ENCODE data around the gene CALM1.

DNA sequence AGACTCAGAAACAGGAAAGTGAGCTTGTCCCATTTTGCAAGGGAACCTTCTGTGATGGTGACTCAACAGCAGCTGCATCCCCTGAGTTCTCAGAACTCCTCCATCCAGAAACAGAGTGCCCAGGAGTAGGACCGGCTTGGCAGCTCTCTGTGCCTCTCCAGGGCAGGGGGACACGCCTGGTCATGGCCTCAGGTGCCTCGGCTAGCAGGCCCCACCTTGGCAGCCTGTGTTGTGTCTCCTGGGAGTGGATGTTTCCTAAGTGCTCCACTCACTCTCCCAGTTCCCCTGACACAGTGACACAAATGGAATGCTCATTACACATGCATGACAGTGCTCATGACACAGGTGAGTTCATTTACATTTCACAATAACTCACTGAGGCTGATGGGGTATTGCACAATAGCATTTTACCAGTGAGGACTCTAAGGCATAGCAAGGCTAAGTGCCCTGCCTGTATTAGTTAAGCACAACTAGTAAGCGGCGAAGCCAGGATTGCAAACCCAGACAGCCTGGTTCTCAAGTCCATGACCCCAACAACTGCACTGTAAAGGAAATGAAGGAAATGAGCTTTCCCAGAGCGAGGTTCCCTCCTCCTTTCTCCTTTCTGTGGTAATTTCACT, 47.4 kb downstream of the CALM1 start:
- TF ChIP-seq ARNTL (CRISPR knock-in tag; IDR thresholded peaks at IDR 0.05; ENCODE audit: borderline replicate concordance, low read depth), result no peak
- TF ChIP-seq ISL1 (CRISPR knock-in tag; IDR thresholded peaks at IDR 0.05), result no peak
- no peak for TF ChIP-seq ZFP30 (CRISPR knock-in tag; IDR thresholded peaks at IDR 0.05)
- no peak for TF ChIP-seq ZC3H10 (CRISPR knock-in tag; IDR thresholded peaks at IDR 0.05)
- no peak for TF ChIP-seq BACH2 (CRISPR knock-in tag; IDR thresholded peaks at IDR 0.05; ENCODE audit: borderline replicate concordance)
- no peak for TF ChIP-seq SNAI2 (CRISPR knock-in tag; IDR thresholded peaks at IDR 0.05)
- TF ChIP-seq, protein P1, sequence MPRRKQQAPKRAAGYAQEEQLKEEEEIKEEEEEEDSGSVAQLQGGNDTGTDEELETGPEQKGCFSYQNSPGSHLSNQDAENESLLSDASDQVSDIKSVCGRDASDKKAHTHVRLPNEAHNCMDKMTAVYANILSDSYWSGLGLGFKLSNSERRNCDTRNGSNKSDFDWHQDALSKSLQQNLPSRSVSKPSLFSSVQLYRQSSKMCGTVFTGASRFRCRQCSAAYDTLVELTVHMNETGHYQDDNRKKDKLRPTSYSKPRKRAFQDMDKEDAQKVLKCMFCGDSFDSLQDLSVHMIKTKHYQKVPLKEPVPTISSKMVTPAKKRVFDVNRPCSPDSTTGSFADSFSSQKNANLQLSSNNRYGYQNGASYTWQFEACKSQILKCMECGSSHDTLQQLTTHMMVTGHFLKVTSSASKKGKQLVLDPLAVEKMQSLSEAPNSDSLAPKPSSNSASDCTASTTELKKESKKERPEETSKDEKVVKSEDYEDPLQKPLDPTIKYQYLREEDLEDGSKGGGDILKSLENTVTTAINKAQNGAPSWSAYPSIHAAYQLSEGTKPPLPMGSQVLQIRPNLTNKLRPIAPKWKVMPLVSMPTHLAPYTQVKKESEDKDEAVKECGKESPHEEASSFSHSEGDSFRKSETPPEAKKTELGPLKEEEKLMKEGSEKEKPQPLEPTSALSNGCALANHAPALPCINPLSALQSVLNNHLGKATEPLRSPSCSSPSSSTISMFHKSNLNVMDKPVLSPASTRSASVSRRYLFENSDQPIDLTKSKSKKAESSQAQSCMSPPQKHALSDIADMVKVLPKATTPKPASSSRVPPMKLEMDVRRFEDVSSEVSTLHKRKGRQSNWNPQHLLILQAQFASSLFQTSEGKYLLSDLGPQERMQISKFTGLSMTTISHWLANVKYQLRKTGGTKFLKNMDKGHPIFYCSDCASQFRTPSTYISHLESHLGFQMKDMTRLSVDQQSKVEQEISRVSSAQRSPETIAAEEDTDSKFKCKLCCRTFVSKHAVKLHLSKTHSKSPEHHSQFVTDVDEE (CRISPR knock-in tag; IDR thresholded peaks at IDR 0.05), result no peak
- no peak for TF ChIP-seq RARB (CRISPR knock-in tag; IDR thresholded peaks at IDR 0.05)
- TF ChIP-seq, protein P2, sequence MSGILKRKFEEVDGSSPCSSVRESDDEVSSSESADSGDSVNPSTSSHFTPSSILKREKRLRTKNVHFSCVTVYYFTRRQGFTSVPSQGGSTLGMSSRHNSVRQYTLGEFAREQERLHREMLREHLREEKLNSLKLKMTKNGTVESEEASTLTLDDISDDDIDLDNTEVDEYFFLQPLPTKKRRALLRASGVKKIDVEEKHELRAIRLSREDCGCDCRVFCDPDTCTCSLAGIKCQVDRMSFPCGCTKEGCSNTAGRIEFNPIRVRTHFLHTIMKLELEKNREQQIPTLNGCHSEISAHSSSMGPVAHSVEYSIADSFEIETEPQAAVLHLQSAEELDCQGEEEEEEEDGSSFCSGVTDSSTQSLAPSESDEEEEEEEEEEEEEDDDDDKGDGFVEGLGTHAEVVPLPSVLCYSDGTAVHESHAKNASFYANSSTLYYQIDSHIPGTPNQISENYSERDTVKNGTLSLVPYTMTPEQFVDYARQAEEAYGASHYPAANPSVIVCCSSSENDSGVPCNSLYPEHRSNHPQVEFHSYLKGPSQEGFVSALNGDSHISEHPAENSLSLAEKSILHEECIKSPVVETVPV (CRISPR knock-in tag; IDR thresholded peaks at IDR 0.05), result no peak
- TF ChIP-seq GLIS3 (CRISPR knock-in tag; IDR thresholded peaks at IDR 0.05), result no peak
- TF ChIP-seq, protein P3, sequence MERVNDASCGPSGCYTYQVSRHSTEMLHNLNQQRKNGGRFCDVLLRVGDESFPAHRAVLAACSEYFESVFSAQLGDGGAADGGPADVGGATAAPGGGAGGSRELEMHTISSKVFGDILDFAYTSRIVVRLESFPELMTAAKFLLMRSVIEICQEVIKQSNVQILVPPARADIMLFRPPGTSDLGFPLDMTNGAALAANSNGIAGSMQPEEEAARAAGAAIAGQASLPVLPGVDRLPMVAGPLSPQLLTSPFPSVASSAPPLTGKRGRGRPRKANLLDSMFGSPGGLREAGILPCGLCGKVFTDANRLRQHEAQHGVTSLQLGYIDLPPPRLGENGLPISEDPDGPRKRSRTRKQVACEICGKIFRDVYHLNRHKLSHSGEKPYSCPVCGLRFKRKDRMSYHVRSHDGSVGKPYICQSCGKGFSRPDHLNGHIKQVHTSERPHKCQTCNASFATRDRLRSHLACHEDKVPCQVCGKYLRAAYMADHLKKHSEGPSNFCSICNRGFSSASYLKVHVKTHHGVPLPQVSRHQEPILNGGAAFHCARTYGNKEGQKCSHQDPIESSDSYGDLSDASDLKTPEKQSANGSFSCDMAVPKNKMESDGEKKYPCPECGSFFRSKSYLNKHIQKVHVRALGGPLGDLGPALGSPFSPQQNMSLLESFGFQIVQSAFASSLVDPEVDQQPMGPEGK (CRISPR knock-in tag; IDR thresholded peaks at IDR 0.05; ENCODE audit: borderline replicate concordance), result no peak
- TF ChIP-seq ZNF8 (CRISPR knock-in tag; IDR thresholded peaks at IDR 0.05), result no peak
- TF ChIP-seq, protein P4, sequence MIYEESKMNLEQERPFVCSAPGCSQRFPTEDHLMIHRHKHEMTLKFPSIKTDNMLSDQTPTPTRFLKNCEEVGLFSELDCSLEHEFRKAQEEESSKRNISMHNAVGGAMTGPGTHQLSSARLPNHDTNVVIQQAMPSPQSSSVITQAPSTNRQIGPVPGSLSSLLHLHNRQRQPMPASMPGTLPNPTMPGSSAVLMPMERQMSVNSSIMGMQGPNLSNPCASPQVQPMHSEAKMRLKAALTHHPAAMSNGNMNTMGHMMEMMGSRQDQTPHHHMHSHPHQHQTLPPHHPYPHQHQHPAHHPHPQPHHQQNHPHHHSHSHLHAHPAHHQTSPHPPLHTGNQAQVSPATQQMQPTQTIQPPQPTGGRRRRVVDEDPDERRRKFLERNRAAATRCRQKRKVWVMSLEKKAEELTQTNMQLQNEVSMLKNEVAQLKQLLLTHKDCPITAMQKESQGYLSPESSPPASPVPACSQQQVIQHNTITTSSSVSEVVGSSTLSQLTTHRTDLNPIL (CRISPR knock-in tag; IDR thresholded peaks at IDR 0.05; ENCODE audit: low read depth), result no peak
- TF ChIP-seq TCF4 (CRISPR knock-in tag; IDR thresholded peaks at IDR 0.05; ENCODE audit: borderline replicate concordance), result no peak
